HG03469 (cell line): ENCODE measurements around the gene SEMA6C.
"Not testable (repeated sequence)": the region's sequence is repeated elsewhere in the genome, so short reads cannot be mapped to it uniquely, and the experiment has no call there.

ENCODE experiments used
- ATAC-seq: cut with Tn5 transposase; IDR thresholded peaks from one replicate; pipeline ENCODE4 v1.9.1; 2021; ENCODE audit warnings: mild to moderate bottlenecking, moderate library complexity, moderate number of reproducible peaks; ENCODE audit not compliant: unreplicated experiment

The SEMA6C gene

DNA sequence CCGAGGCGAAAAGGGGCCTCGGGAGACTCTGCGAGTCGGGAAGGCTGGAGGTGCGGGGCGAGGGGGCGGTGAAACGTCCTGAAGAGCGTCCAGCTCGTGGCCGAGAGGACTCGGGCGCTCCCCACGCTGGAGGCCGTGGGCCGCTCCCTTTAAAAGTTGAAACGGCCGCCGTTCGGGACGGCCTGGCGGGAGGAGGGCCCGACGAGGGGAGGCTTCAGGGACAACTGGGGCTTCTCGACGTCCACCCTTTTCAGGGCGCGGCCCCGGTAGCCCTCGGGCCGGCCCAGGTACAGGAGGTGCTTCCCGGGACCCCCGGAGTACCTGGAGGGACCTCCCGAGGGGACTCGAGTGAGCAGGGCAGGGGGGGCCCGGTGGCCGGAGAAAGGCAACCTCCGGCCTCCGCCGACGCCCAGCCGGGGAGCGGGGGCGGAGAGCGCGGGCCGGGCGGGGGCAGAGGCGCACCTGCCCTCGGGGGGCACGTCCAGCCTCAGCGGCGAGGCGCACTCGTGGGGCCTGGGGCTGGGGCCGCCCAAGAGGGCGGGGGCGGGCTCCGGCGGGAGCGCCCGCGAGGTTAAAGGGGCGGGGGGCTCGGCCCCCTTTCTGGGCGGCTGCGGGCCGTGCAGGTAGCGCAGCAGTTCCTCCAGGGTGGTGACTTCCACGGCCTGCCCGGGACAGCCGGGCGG, 14.0 kb downstream of the SEMA6C start:
- no peak for ATAC-seq

- ATAC-seq = no peak
Measured at GRCh38 chr1:151131701-151132334, 14.6 kb downstream of the SEMA6C start.

DNA sequence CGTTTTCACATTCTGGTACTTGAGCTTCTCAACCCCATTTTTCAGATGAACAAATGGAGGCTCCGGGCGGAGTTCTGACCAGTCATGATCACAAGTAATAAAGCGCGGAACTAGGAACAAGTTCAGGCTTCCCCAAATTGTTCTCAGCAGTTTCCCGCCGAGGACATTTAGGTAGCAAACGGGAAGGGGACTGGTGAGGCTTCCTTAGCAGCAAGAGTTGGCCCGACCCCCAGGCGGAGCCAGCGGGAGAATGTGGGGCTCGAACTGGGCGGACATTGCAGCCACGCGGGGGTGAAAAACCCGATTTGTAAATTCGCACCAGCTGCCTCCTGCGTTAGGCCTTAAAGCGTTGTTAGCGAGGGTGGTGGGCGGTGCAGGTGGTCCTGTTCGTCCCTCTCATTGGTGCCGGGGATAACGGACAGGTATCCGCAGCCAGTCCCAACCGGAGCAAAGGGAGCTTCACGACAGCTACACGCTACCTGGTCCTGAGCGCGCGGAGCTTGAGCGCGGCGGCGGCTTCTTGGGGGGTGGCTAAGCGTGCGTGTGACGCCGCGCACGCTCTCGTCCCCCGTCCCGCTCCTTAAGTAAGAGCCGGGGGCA, 15.3 kb downstream of the SEMA6C start:
- no peak for ATAC-seq

DNA sequence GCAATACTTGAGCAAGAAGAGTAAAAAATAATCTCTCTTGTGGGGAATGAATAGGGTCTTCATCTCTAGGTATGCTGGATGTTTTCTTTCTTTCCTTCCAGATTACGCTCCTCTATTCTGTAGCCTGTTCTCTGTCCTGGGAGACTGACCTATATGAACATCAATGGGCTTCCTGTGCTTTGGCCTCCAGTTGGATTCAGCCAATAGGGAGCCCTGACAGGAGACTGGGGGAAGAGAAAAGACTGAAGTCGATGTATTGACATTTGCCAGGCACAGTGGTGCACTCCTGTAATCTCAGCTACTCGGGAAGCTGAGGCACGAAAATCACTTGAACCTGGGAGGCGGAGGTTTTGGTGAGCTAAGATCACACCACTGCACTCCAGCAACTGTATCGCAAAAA, 17.6 kb downstream of the SEMA6C start:
- ATAC-seq = no peak

GRCh38 chr1:151124763-151125403, 21.5 kb downstream of the SEMA6C start:
- ATAC-seq = no peak

GRCh38 chr1:151113877-151114276, 32.6 kb downstream of the SEMA6C start:
- no peak for ATAC-seq

GRCh38 chr1:151108331-151108730, 38.1 kb downstream of the SEMA6C start:
- ATAC-seq = no peak

GRCh38 chr1:151106894-151107293, 39.5 kb downstream of the SEMA6C start:
- ATAC-seq = no peak

GRCh38 chr1:151104630-151105029, 41.8 kb downstream of the SEMA6C start:
- ATAC-seq = no peak

- no peak for ATAC-seq
Measured at GRCh38 chr1:151098126-151098525, 48.3 kb downstream of the SEMA6C start.

DNA sequence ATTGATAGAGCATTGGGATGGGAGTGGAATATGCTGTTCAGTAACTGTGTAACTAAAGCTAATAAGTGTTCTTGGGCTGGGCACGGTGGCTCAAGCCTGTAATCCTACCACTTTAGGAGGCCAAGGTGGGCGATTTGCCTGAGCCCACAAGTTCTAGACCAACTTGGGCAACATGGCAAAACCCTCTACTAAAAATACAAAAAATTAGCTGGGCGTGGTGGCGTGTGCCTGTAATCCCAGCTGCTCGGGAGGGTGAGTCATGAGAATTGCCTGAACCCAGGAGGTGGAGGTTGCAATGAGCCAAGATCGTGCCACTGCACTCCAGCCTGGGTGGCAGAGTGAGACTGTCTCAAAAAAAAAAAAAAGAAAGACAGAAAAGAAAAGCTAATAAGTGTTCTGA, 49.0 kb downstream of the SEMA6C start:
- not testable (repeated sequence) for ATAC-seq

DNA sequence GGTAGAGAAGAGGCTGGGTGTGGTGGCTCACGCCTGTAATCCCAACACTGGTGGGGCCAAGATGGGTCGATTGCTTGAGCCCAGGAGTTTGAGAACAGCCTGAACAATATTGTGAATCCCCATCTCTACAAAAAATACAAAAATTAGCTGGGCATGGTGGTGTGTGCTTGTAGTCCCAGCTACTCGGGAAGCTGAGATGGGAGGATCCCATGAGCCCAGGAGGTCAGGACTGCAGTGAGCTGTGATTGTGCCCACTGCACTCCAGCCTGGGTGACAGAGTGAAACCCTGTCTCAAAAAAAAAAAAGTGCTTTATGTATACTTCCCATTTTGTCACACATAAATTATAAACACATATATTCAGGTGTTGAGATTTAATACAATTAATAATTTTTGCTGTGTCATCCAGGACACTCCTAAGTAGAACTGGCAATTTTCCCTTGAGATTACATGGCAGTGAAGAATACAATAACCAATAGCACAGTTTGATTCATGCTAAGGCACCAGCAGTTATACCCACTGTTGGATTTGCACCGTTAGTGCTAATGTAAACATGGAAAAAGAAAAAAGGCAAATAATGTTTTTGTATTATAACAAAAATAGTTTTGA, 60.4 kb downstream of the SEMA6C start:
- no peak for ATAC-seq
